ENCODE results near the gene KRT83.

Gene KRT83

GRCh38 chr12:52338241-52338960 lies 17.2 kb upstream of the KRT83 start:
- DNase-seq (ENCODE audit: low spot score): no peak
- no peak for TF ChIP-seq CTCF (IDR thresholded peaks at IDR 0.05; ENCODE audit: extremely low read depth, missing control alignments)

GRCh38 chr12:52337054-52337453 lies 15.9 kb upstream of the KRT83 start:
- no peak for DNase-seq (ENCODE audit: low spot score)
- TF ChIP-seq CTCF (IDR thresholded peaks at IDR 0.05; ENCODE audit: extremely low read depth, missing control alignments): no peak

- no peak for TF ChIP-seq CTCF (IDR thresholded peaks at IDR 0.05; ENCODE audit: extremely low read depth, missing control alignments)
- no peak for DNase-seq (ENCODE audit: low spot score)
These were observed 15.4 kb upstream of the KRT83 start for GRCh38 chr12:52336641-52337040.

GRCh38 chr12:52335598-52336262 lies 14.5 kb upstream of the KRT83 start:
- DNase-seq (ENCODE audit: low spot score): no peak
- no peak for TF ChIP-seq CTCF (IDR thresholded peaks at IDR 0.05; ENCODE audit: extremely low read depth, missing control alignments)

- DNase-seq (ENCODE audit: low spot score): no peak
- TF ChIP-seq CTCF (IDR thresholded peaks at IDR 0.05; ENCODE audit: extremely low read depth, missing control alignments): no peak
These were observed 13.0 kb upstream of the KRT83 start for GRCh38 chr12:52334185-52334584.

GRCh38 chr12:52333321-52333720 lies 12.1 kb upstream of the KRT83 start:
- DNase-seq (ENCODE audit: low spot score): no peak
- TF ChIP-seq CTCF (IDR thresholded peaks at IDR 0.05; ENCODE audit: extremely low read depth, missing control alignments): no peak

GRCh38 chr12:52332381-52332780 lies 11.2 kb upstream of the KRT83 start:
- TF ChIP-seq CTCF (IDR thresholded peaks at IDR 0.05; ENCODE audit: extremely low read depth, missing control alignments): no peak
- DNase-seq (ENCODE audit: low spot score): no peak
